Muscle layer of colon (tissue), 2 donors: ENCODE results near the gene LALBA.
"Not testable (repeated sequence)": the region's sequence is repeated elsewhere in the genome, so short reads cannot be mapped to it uniquely, and the experiment has no call there.

Experiments
- H3K27ac ChIP-seq: one replicate; pipeline ENCODE4 v1.7.0; 2013; ENCODE audit warnings: low read depth, mild to moderate bottlenecking, low read length, moderate library complexity
- H3K27me3 ChIP-seq, 2 donors: one replicate each; pipeline ENCODE4 v1.7.0; 2013; ENCODE audit warnings: low read length in 2 of 2, mild to moderate bottlenecking in 2 of 2; ENCODE audit not compliant: insufficient read depth in 2 of 2, control insufficient read depth in 1 of 2
- H3K36me3 ChIP-seq: one replicate; pipeline ENCODE4 v1.7.0; 2013; ENCODE audit warnings: mild to moderate bottlenecking, low read length; ENCODE audit not compliant: insufficient read depth
- H3K4me1 ChIP-seq: one replicate; pipeline ENCODE4 v1.7.0; 2013; ENCODE audit warnings: mild to moderate bottlenecking, low read length; ENCODE audit not compliant: insufficient read depth
- H3K4me3 ChIP-seq, 2 donors: one replicate each; pipeline ENCODE4 v1.7.0; 2013; ENCODE audit warnings: low read length in 2 of 2, low read depth in 1 of 2, mild to moderate bottlenecking in 1 of 2, moderate library complexity in 1 of 2
- H3K9ac ChIP-seq: one replicate; pipeline ENCODE4 v1.7.0; 2013; ENCODE audit warnings: low read length
- H3K9me3 ChIP-seq: one replicate; pipeline ENCODE4 v1.7.0; 2013; ENCODE audit warnings: mild to moderate bottlenecking, low read length
- donor health status: abdominal sarcoma.
- donor health status: Adenocarcinoma of cecum.

Gene LALBA

GRCh38 chr12:48527891-48528670, 41.8 kb downstream of the LALBA start:
- H3K36me3 ChIP-seq = no peaks in the 10 kb centered on the region
- no peaks in the 10 kb centered on the region for H3K27me3 ChIP-seq
- no peak overlapping the region for H3K4me3 ChIP-seq
- H3K4me1 ChIP-seq = no peaks in the 10 kb centered on the region
- no peak overlapping the region for H3K9ac ChIP-seq
- H3K27ac ChIP-seq = no peak overlapping the region
- no peaks in the 10 kb centered on the region for H3K9me3 ChIP-seq

GRCh38 chr12:48525332-48525731, 44.5 kb downstream of the LALBA start, which contains the start of gene OR8S1:
OR8S1 (plus strand) TSS chr12:48525632; CDS start chr12:48525632, 0 bp downstream.
- no peaks in the 10 kb centered on the region for H3K27me3 ChIP-seq
- H3K4me3 ChIP-seq = no peak within 1 kb of the TSS
- no peaks in the 10 kb centered on the region for H3K4me1 ChIP-seq
- H3K27ac ChIP-seq = no peak within 1 kb of the TSS
- H3K9ac ChIP-seq = no peak within 1 kb of the TSS
- H3K9me3 ChIP-seq = no peaks in the 10 kb centered on the region
- H3K36me3 ChIP-seq = no peaks in the 10 kb centered on the region

- H3K9me3 ChIP-seq, H3K27me3 ChIP-seq, H3K9ac ChIP-seq, H3K4me3 ChIP-seq, H3K36me3 ChIP-seq, H3K4me1 ChIP-seq, H3K27ac ChIP-seq: not testable (repeated sequence)
These were observed 49.5 kb downstream of the LALBA start for GRCh38 chr12:48520381-48520780.
